Right ventricle myocardium inferior (tissue), 1 donor: ENCODE data around the gene L1TD1. TPM values are rescaled to one million over a fixed set of nuclear protein-coding genes. Genes with fewer than 3 reads are reported as not detected.

Experiments
- total RNA-seq: library from RNA; stranded (reverse); fragmentation: NEBNext Ultra II Directional; extraction: Animal tissue kit (Norgen Biotek cat#: 25700); gene quantifications from one replicate; pipeline ENCODE4 v1.2.1, GENCODE V29; 2021
- donor health status: DM: no; HTN: yes; CAD: no; lungs with severe emphysema.

Gene L1TD1
- total RNA-seq, 1 donor from 2014 or later = not detected

Other genes starting within 250 kb of the L1TD1 start
- gene KANK4, start 124.6 kb downstream of the L1TD1 start, total RNA-seq = 0.95 TPM
- gene USP1, start 242.2 kb downstream of the L1TD1 start, total RNA-seq = 14.1 TPM